Non-pigmented ciliary epithelial cell (primary cell): Measurements from ENCODE around the gene REM1.
"Not testable (repeated sequence)": the region's sequence is repeated elsewhere in the genome, so short reads cannot be mapped to it uniquely, and the experiment has no call there.

Source experiments
- DNase-seq: peaks from one replicate; pipeline ENCODE4 v3.0.0-alpha.2; 2010; ENCODE audit warnings: low read depth

Gene REM1, protein sequence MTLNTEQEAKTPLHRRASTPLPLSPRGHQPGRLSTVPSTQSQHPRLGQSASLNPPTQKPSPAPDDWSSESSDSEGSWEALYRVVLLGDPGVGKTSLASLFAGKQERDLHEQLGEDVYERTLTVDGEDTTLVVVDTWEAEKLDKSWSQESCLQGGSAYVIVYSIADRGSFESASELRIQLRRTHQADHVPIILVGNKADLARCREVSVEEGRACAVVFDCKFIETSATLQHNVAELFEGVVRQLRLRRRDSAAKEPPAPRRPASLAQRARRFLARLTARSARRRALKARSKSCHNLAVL

DNA sequence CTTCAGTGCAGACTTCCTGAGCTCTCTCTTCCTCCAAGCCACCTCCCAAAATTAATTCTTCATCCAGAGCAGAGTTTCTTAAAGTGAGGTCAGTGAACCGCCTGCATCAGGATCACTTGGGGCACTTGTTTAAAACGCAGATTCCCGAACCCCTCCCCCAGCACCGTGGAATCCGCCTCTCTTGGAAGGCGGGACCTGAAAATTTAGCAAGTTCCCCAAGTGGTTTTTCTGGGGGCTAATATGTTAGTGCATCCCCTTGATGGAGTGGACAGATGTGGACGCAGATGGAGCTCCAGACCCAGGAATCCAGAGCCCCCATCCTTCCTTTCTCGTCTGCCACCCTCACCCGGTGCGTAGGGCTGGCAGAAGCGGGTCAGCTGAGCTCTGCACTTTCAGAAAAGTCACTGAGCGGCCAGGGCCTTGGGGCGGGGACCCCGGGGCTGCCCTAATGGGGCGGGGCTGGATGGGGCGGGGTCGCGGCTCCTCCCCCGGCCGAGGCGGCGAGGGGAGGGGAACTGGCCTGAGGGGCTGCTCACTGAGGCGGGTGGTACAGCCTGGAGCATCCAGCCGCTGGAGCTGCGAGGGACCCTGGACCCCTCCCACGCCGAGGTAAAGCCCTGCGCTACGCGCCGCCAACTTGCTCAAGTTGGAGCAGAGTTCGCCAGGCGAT is at the start of gene REM1, which contains the start of gene DEFB124:
TSS of gene REM1 (plus strand) at position 531 of the 670 bp plus-strand sequence. CDS start 1,158 bp downstream, outside the sequence.
TSS of gene DEFB124 (minus strand) at position 370 of the 670 bp plus-strand sequence. CDS start 2,114 bp downstream, outside the sequence.
- no peak for DNase-seq

DNA sequence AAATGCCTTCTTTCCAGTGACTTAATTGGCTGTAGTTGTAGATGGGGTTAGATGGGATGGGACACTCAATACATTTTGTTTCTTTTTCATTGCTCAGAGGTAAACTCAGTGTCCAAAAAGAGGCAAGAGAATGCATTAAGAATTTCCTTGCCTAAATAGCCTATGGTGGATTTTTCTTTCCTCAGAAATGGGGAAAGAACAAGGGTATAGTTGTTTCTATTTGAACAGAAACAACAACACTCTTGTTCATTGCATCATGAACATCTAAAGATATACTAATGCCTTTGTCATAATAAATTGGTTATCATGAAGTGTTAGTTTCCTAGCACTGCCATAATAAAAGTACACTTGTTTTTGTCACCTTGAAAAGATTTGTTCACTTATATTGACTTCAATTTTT is 49.3 kb upstream of the REM1 start:
- no peak for DNase-seq

DNA sequence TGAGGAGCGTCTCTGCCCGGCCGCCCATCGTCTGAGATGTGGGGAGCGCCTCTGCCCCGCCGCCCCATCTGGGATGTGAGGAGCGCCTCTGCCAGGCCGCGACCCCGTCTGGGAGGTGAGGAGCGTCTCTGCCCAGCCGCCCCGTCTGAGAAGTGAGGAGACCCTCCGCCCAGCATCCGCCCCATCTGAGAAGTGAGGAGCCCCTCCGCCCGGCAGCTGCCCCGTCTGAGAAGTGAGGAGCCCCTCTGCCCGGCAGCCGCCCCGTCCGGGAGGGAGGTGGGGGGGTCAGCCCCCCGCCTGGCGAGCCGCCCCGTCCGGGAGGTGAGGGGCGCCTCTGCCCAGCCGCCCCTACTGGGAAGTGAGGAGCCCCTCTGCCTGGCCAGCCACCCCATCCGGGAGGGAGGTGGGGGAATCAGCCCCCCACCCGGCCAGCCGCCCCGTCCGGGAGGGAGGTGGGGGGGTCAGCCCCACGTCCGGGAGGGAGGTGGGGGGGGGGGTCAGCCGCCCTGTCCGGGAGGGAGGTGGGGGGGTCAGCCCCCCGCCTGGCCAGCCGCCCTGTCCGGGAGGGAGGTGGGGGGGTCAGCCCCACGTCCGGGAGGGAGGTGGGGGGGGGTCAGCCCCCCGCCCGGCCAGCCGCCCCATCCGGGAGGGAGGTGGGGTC is 48.1 kb upstream of the REM1 start:
- not testable (repeated sequence) for DNase-seq

DNA sequence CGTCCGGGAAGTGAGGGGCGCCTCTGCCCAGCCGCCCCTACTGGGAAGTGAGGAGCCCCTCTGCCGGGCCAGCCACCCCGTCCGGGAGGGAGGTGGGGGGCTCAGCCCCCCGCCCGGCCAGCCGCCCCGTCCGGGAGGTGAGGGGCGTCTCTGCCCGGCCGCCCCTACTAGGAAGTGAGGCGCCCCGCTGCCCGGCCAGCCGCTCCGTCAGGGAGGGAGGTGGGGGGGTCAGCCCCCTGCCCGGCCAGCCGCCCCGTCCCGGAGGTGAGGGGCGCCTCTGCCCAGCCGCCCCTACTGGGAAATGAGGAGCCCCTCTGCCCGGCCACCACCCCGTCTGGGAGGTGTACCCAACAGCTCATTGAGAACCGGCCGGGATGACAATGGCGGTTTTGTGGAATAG is 47.5 kb upstream of the REM1 start:
- not testable (repeated sequence) for DNase-seq

DNA sequence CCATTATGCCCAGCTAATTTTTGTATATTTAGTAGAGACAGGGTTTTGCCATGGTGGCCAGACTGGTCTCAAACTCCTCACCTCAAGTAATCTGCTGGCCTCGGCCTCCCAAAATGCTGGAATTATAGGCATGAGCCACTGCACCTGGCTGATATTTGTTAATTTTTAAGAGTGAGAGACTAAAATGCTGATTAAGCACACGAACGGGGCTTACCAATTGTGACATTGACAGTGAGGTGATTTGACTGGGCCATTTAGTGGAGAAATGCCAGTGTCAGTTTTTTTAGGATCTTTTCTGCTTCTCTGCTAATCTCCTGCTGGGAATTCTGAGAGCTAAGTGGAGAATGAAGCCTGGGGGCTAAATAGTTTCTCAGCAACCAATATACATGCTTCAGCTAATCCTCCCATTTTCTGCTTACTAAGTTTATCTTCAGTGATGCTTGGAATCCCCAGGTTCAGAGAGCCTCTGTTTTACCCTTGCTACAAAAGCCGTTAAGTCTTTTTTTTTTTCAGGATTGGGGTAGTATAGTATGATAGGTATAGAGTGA is 44.4 kb upstream of the REM1 start:
- no peak for DNase-seq

DNA sequence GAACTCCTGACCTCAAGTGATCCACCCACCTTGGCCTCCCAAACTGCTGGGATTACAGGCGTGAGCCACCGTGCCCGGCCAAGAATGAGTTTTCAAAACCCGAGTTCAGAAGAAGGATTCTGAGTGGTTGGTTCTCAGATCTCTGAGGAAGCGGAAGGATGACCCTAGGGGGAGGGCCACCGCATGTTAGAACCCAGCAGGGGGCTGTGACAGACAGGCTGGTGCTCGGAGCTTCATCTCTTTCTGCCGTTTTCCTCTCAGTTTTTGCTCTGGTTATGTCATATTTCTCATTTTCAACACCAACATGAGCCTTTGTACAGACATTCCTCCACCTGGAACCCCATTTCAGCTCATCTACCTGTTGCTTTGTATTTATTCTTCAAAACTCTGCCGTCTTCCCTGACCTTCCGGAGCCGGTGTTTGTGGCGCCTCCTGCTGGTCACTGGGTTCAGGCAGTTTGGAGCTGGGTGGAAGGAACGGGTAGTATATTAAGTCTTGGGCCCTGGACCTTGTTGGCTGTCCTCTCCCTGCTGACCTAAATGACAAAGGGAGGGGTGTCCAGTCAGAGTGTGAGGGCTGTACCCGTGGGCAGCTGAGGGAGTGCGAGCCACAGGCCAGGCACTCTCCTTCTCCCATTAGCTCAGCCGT is 35.0 kb upstream of the REM1 start, which contains the start of gene DEFB123:
TSS of gene DEFB123 (plus strand) at position 621 of the 648 bp plus-strand sequence. CDS start 67 bp downstream, outside the sequence.
- no peak for DNase-seq

DNA sequence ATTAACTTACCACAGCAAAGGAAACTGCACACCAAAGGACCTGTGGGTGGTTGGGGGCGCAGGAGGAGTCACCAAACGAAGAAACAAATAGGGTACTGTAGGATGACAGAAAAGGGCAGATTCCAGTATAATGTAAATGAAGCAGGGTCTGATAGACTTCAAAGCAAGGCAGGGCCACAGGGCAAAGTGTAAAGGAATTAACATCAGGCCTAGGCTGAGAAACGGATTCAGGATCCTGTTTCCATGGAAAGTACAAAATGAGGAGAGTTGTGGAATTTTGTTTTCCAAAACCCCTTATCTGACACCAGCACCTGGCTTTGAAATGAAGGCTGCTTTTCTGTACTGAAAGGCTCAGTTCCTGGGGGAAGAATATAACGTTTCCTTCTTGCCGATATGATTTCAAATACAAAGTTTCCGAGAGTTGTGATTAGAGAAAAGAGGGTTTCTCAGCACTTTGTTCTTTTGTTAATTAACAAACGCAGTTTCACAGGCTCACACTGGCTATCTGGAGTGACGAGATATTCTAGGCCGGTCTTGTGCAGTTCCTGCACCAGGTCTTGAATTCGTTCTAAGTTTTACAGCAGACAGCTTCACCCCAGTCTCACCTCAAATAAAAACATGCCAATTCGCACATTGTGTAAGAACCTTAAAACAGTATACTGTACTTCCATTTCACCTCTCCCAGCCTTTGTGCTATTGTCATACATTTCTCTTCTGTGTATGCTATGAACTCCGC is 28.8 kb upstream of the REM1 start:
- DNase-seq = no peak

DNA sequence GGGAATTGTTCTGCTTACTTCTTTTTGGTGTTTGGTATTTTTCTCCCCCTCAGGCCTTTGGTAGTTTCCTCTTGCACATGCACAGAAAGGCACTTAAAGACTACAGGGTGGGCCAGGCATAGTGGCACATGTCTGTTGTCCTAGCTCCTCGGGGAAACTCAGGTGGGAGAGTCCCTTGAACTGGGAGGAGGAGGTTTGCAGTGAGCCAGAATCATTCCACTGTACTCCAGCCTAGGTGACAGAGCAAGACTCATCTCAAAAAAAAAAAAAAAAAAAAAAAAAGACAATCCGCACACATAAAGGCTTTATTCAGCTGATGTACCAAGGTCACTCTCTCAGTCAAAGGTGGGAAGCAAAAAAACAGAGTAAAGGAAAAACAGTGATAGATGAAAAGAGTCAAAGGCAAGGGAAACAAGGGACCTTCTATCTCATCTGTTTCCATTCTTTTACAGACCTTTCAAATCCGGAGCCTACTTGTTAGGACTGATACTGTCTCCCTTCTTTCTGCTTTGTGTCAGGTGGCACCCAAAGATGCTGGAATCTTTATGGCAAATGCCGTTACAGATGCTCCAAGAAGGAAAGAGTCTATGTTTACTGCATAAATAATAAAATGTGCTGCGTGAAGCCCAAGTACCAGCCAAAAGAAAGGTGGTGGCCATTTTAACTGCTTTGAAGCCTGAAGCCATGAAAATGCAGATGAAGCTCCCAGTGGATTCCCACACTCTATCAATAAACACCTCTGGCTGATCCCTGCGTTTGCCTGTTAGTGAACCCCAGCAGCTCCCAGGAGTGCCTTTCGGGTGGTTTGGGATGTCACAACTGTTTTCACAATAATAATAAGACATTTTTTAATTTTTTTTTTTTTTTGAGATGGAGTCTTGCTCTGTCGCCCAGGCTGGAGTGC is 25.3 kb upstream of the REM1 start:
- DNase-seq = no peak

DNA sequence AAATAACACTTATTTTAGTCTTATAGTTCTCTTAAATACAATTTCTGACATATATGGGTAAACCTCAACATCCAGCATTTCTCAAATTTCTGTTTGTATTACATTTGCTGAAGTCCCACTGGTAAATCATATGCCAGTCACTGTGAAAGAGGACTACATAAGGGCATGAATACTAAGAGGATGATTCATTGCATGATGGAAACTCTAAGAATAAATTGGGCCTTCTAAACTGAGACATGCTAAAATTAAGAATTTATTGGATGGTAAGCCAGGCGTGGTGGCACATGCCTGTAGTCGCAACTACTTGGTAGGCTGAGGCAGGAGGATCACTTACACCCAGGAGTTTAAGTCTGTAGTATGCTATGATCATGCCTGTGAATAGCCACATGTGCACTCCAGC is 22.5 kb upstream of the REM1 start:
- DNase-seq = no peak

DNA sequence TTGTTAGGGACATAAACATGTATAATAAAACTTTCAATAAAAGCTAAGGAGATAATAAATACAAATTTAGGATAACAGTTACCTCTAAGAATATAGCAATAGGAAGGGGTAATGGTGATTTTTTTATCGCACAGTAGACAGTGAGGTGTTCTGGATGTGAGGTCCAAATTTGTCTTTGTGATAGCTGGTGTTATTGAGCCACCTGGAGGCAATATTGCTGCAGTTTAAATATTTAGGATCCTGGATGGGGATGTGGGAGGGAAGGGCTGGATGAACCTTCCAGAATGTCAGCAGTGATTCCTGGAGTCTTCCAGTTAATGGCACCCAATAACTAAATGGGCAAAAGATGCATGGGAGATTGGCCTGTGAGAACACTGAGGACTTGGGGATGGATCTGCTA is 20.7 kb upstream of the REM1 start:
- no peak for DNase-seq

DNA sequence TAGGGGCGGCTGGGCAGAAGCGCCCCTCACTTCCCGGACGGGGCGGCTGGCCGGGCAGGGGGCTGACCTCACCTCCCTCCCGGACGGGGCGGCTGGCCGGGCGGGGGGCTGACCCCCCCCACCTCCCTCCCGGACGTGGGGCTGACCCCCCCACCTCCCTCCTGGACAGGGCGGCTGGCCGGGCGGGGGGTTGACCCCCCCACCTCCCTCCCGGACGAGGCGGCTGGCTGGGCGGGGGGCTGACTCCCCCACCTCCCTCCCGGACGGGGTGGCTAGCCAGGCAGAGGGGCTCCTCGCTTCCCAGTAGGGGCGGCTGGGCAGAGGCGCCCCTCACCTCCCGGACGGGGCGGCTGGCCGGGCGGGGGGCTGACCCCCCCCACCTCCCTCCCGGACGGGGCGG is 4.1 kb upstream of the REM1 start:
- not testable (repeated sequence) for DNase-seq

DNA sequence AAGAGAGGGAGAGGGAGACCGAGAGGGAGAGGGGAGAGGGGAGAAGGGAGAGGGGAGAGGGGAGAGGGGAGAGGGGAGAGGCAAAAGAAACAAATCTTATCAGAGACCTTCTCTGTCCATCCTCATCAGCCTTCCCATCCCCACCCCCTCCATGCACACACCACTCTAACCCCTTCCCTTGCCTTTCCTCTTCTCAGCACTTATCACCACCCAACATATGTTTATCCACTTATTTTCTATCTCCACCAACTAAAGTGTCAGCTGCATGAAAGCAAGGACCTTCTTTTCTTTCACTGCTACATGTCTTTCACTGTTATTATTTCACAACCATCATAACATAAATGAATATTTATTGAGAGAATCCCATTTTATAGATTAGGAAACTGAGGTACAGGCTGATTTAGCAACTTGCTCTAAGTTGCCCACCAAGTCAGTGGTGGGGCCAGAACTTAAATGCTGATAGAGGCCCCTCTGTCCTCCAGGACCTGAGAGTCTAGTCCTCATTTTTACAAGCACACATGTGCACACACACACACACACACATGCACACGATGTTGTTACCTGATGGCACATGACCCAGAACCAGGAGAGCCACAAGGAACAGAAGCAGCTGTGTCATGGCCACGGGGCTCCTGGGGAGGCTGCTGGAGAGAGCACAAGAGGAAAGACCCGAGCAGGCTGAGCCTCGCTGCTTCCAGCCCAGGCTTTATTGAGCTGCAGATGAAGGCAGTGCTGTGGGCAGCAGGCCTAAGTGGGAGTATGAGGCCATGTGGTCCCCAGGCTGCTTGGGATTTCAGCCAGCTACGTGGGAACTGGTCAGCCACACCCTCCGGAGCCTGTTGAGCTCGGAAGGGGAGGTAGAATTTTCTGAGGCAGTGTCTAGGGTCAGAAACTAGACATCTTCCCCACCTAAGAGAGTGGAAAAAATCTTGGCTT is 2.4 kb upstream of the REM1 start:
- no peak for DNase-seq

DNA sequence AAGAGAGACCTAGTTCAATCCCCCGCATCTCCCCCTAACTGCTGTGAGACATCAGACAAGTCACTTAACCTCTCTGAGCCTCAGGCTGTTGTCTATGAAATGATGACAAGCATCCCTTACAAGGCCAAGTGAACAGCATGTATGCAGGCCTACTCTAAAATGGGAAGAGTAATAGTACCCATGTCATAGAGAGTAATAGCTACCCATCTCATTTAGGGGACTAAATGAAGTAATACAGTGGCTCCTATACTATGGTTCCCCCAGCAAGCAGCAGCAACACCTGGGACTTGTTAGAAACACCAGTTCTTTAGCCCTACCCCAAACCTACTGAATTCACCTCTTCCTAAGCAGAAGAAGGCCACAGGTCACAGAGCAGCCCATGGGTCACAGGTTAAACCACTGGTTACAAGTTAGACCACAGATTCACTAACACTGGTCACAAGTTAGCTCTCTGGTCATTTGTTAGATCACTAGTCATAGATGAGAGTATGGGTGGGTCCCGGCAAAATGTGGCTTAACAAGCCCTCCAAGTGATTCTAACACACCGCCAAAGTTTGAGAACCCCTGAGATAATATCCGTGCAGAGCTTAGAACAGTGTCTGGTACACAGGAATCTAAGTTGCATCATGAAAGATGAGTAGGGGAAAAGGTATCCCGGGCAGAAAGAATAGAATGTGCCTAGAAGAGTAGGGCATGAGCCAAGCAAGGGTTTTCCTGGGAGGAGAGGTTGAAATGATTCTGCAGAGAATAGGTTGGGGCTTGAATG is 1.6 kb upstream of the REM1 start:
- DNase-seq = no peak

DNA sequence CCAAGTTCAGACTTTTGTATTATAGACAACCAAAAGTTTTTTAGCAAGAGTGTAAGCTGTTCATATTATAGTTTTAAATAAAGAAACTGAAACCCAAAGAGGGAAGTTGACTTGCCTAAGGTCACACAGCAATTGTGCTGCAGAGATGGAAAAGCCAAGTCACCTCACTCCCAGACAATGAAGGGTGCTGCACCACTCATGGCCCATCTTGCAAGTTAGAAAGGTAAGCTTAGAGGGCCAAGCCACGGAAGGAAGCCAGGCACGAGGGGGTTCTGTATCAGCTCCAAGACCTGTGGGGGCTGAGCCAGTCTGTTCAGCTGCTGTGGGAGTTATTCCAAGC is 1.0 kb upstream of the REM1 start:
- DNase-seq = no peak

DNA sequence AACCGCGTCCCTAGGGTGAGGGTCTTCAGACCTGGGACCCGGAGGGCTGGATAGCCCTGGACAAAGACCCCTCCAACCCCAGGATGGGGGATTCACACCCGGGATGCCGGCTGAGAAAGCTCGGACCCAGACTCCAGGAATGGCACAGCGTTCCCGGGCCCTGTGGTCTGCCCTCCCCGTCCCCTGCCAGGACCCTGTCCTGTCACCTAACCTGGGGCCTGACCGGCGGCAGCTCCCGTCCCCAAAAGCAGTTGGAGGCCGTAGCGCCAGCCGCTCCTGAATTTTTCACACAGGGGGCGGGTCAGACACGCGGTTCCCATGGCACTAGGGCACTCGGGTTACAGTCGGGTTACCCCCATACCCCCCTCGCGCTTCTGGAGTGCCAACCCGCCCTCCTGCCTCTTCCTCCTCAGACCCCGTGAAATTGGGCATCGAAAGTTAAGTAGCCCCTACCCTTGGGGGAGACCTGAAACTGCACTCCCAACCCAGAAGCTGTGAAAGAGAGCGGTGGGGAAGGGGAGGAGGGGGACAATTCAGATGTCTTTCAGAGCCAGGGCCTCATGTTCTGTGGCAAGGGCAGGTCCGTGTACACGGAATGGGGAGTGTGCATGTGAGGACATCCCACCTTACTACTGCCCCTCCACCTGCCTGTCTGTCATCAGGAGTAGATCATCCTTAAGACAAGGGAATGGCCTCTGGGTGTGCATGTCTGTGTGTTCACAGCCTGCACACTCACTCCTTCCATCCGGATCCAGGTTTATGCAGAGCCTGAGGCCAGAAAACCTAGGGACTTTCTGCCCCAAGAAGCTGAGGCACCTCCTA is 595 bp downstream of the REM1 start:
- no peak for DNase-seq

DNA sequence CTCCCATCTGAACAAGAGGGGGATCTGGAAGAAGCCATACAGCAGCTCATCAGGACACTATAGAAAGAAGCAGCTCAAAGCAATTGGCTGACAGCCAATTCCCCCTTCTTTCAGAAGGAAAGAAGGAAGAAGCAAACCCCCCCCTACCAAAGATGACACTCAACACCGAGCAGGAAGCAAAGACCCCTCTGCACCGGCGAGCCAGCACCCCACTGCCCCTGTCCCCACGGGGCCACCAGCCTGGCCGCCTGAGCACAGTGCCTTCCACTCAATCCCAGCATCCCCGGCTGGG is 1.2 kb downstream of the REM1 start:
- no peak for DNase-seq

DNA sequence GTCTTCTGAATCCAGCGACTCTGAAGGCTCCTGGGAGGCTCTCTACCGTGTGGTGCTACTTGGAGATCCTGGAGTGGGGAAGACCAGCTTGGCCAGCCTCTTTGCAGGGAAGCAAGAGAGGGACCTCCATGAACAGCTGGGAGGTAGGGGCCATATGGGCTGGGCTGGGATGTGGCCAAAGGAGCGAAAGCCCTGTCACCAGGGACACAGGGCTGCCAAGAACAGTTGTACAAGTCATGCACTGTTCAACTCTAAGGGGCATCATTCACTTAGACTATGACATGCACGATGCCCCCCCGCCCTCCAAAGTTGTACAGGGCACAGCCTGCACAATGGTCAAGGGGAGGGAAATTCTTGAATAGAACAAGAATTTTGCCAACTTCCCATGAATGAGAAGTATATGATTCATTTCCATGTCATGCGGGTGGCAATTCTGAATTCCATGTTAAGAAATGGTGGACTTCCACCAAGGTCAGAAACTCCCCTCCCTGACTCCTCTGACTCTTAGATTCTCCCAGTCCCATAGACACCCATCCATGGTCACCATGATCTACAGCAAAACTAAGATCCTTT is 1.6 kb downstream of the REM1 start:
- DNase-seq = no peak

DNA sequence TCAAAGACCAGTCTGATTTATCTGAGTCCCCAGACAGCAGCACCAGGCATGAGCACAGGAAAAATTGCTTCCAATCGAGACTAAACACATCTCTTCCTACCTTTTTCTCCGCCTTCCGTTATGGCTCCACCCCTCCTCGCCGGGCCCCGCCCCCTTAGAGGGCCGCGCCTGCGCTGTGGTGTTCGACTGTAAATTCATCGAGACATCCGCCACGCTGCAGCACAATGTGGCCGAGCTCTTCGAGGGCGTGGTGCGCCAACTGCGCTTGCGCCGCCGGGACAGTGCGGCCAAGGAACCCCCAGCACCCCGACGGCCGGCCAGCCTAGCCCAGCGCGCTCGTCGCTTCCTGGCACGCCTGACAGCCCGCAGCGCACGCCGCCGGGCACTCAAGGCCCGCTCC is 8.9 kb downstream of the REM1 start:
- no peak for DNase-seq
